Stomach smooth muscle (tissue), 2 donors: ENCODE results near the gene SLC22A7.

Experiments used
- H3K27ac ChIP-seq: one replicate; pipeline ENCODE4 v1.7.0; 2013; ENCODE audit warnings: mild to moderate bottlenecking, low read length, inconsistent platforms
- H3K27me3 ChIP-seq, 2 donors: one replicate each; pipeline ENCODE4 v1.7.0; 2013; ENCODE audit warnings: low read length in 2 of 2; ENCODE audit not compliant: insufficient read depth in 2 of 2, control insufficient read depth in 1 of 2
- H3K36me3 ChIP-seq, 2 donors: one replicate each; pipeline ENCODE4 v1.7.0; 2013; ENCODE audit warnings: low read length in 2 of 2; ENCODE audit not compliant: control insufficient read depth in 2 of 2, insufficient read depth in 2 of 2
- H3K4me1 ChIP-seq: one replicate; pipeline ENCODE4 v1.7.0; 2013; ENCODE audit warnings: low read length; ENCODE audit not compliant: control insufficient read depth, insufficient read depth
- H3K4me3 ChIP-seq, 2 donors: one replicate each; pipeline ENCODE4 v1.7.0; 2013; ENCODE audit warnings: low read length in 2 of 2
- H3K9ac ChIP-seq, 2 donors: one replicate each; pipeline ENCODE4 v1.7.0; 2013; ENCODE audit warnings: low read length in 2 of 2, mild to moderate bottlenecking in 1 of 2
- H3K9me3 ChIP-seq, 2 donors: one replicate each; pipeline ENCODE4 v1.7.0; 2013; ENCODE audit warnings: low read length in 2 of 2; ENCODE audit not compliant: control insufficient read depth in 2 of 2
- donor health status: healthy.
- donor health status: Pancreatic carcinoma.

SLC22A7 gene

DNA sequence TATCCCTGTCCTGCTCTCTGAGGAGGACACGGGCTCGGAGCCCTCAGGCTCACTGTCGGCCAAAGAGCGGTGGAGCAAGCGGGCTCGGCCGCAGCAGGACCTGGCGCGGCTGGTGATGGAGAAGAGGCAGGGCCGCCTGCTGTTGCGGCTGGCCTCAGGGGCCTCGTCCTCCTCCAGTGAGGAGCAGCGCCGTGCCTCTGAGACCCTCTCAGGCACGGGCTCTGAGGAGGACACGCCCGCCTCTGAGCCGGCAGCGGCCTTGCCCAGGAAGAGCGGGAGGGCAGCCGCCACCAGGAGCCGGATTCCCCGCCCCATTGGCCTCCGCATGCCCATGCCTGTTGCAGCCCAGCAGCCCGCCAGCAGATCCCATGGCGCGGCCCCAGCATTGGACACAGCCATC, 14.2 kb upstream of the SLC22A7 start:
- Histone ChIP-seq H3K36me3 (no peaks in the 10 kb centered on the region), H3K4me1 (no peaks in the 10 kb centered on the region), H3K9ac (no peak overlapping the region), H3K4me3 (no peak overlapping the region), H3K27ac (no peak overlapping the region), H3K27me3 (peaks cover 0 to 3% of the 10 kb centered on the region in 2 donors), H3K9me3 (no peaks in the 10 kb centered on the region)

DNA sequence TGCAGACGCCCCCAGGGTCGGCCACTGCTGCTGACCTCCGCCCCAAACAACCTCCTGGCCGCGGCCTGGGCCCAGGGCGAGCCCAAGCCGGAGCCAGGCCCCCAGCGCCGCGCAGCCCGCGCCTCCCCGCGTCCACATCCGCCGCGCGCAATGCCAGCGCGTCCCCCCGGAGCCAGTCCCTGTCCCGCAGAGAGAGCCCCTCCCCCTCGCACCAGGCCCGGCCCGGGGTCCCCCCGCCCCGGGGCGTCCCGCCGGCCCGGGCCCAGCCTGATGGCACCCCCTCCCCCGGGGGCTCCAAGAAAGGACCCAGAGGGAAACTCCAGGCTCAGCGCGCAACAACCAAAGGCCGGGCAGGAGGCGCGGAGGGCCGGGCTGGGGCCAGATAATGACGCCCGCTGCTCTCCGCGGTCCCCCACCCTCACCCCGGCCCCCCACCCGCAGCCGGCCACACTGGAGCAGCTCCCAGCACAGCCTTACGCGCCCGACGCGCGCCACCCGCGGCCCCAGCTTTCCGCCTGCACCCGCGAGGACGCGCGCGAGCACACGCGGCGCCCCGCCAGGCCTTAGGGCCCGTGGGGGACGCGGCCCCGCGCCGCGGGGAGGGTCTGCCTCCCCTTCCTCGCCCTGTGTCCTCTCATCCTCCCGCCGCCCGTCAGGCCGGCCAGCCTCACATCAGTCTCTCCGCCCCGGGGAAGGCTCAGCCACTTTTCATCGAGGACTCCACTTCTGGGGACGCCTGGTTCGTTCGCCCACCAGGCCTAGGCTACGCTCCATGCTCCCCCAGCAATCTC, 12.9 kb upstream of the SLC22A7 start:
- peaks cover 0 to 3% of the 10 kb centered on the region in 2 donors for H3K27me3 ChIP-seq
- H3K9me3 ChIP-seq: no peaks in the 10 kb centered on the region
- no peaks in the 10 kb centered on the region for H3K4me1 ChIP-seq
- H3K36me3 ChIP-seq: no peaks in the 10 kb centered on the region
- H3K9ac ChIP-seq: no peak overlapping the region
- no peak overlapping the region for H3K4me3 ChIP-seq
- H3K27ac ChIP-seq: no peak overlapping the region

DNA sequence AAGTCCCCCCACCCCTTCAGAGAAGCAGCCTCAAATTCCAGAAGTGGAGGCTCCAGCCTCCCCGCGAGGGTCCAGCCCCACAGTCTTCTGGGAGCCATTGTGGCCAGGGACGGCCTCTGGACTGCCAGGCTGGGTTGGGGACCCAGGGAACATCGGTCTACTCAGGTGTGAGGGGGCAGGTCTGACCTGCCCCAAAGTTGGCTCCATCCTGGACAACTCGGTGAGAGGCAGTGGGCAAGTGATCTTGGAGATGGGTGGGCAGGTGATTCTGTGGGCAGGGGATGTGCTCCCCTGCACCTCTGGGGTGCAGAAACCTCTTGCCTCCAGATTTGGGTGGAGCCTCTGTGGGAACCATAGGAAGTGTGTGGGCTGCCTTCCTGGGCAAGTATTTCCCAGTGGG, 12.2 kb upstream of the SLC22A7 start:
- H3K4me3 ChIP-seq: no peak overlapping the region
- H3K9me3 ChIP-seq: no peaks in the 10 kb centered on the region
- no peaks in the 10 kb centered on the region for H3K36me3 ChIP-seq
- peaks cover 0 to 3% of the 10 kb centered on the region in 2 donors for H3K27me3 ChIP-seq
- no peak overlapping the region for H3K9ac ChIP-seq
- H3K27ac ChIP-seq: no peak overlapping the region
- no peaks in the 10 kb centered on the region for H3K4me1 ChIP-seq

DNA sequence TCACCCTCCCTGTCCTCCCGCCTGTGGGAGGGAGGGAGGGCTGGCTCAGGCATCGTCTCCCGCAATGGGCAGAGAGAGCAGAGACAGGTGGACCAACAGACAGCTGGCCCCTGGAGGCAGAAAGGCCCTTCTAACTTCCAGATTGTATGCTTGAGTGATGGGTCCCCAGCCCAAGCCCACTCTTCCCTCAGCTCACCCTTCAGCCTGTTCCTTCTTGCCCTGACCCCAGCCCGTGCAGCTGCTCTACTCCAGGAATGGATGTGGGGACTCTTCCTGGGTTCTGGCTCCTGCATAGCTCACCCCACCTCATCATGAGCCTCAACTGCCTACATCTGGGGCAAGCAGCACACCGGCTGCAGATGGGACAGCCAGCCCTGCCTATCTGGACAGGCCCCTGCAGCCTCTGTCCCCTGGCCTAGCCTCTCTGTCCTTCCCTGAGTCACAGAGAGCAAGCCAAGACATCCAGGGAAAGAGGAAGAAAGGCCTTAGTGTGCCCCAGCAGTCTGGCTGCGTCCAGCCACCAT, 11.5 kb upstream of the SLC22A7 start:
- H3K4me1 ChIP-seq: no peaks in the 10 kb centered on the region
- no peaks in the 10 kb centered on the region for H3K9me3 ChIP-seq
- H3K27me3 ChIP-seq: peaks cover 0 to 3% of the 10 kb centered on the region in 2 donors
- H3K9ac ChIP-seq: no peak overlapping the region
- no peak overlapping the region for H3K27ac ChIP-seq
- no peaks in the 10 kb centered on the region for H3K36me3 ChIP-seq
- no peak overlapping the region for H3K4me3 ChIP-seq

DNA sequence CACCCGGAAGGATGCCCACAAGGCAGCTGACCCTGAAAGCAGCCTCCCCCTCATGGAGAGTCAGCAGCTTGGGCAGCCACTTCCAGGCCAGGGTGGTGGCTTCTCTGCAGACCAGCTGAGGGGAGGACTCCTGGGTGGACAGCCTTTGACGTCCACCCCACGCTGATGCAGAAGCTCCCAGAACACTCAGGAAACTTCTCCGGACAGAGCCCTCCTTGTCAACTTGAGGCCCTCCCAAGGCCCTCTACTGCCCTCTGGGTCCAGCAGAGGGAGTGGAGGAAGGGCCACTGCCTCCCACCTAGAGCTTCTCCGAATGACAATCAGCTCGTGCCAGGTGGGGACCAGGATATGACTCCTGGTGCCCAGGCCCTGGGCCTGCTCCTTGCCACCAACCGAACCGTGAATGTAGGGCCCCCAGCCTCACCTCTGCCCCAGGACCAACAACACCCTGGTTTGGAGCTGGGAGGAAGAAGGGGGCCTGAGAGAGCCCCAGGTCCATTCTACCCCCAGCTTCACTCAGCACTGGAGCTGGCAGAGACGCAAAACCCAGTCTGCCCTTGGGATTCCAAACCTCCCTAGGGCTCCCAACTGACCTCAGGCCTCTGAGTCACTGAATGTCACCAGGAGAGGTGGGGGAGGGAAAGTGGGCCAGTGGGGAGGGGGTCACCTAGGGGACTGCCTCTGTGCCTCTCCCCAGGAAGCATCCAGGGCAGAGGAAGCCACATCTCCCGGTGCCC, 10.9 kb upstream of the SLC22A7 start:
- H3K27ac ChIP-seq: no peak overlapping the region
- no peak overlapping the region for H3K9ac ChIP-seq
- H3K4me1 ChIP-seq: no peaks in the 10 kb centered on the region
- no peaks in the 10 kb centered on the region for H3K9me3 ChIP-seq
- H3K4me3 ChIP-seq: no peak overlapping the region
- no peaks in the 10 kb centered on the region for H3K36me3 ChIP-seq
- peaks cover 0 to 3% of the 10 kb centered on the region in 2 donors for H3K27me3 ChIP-seq

DNA sequence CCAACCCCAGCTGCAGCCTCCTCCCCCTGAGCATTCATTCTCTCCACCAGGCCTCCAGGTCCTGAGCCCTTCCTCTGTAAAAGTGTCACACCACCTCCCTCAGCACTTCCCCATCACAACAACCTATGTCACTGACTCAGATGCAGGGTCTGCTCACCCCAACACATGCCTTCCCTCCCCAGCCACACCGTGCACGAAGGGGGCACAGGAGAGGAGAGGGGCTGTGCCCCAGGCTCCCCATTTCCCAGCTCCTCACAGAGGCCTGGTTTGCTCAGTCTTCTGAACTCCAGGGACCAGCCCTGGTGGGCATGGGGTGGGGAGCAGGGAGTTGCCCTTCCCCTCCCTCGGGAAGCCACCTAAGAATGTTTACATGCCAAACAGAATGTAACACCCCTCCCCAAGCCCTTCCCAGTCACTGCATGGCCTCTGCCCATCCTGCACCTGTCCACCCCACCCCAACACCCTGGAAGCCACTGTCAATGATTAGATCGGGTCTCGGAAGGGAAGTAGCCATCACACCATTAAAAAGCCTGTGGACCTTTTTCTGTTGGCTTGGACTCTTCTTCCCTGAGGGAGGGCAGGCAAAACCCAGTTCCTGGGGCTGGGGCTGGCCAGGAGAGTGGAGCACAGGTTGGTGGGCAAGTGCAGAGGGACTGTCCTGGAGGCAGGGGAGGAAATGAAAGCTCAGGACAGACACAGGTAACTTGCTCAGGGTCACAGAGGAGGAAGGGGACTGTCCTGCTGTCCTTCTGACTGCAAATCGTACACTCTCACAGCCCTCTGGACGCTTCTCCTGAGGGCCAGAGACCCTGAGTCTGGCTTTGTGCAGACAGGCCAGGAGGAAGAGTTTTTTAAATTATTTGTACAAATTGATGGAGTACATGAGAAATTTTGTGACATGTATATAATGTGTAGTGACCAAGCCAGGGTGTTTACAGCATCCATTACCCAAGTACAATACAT, 10.1 kb upstream of the SLC22A7 start:
- Histone ChIP-seq H3K36me3 (no peaks in the 10 kb centered on the region), H3K9ac (no peak overlapping the region), H3K27me3 (peaks cover 0 to 3% of the 10 kb centered on the region in 2 donors), H3K4me3 (no peak overlapping the region), H3K27ac (no peak overlapping the region), H3K4me1 (no peaks in the 10 kb centered on the region), H3K9me3 (no peaks in the 10 kb centered on the region)

DNA sequence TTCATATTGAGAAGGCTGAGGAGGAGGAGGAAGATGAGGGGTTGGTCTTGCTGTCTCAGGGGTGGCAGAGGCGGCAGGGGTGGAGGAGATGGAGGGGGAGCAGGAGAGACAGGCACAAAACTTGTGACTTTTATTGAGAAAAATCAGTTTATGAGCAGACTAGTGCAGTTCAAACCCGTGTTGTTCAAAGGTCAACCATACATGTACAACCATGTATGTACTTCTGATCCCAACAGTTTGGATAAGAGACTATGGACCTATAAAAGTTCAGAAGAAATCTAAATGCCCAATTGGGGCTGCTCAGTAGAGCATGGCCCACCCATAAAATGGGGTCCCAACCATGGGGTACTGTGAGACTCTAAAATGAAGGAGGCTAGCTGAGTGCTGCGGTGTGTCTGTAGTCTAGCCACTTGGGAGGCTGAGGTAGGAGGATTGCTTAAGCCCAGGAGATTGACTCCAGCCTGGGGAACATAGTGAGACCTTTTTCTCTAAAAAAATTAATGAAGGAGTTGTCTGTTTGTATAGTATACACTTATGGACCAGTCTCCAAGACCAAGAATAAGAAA, 7.6 kb upstream of the SLC22A7 start:
- no peaks in the 10 kb centered on the region for H3K9me3 ChIP-seq
- H3K9ac ChIP-seq: no peak overlapping the region
- H3K27me3 ChIP-seq: peaks cover 0 to 3% of the 10 kb centered on the region in 2 donors
- H3K36me3 ChIP-seq: no peaks in the 10 kb centered on the region
- no peak overlapping the region for H3K4me3 ChIP-seq
- no peaks in the 10 kb centered on the region for H3K4me1 ChIP-seq
- no peak overlapping the region for H3K27ac ChIP-seq

DNA sequence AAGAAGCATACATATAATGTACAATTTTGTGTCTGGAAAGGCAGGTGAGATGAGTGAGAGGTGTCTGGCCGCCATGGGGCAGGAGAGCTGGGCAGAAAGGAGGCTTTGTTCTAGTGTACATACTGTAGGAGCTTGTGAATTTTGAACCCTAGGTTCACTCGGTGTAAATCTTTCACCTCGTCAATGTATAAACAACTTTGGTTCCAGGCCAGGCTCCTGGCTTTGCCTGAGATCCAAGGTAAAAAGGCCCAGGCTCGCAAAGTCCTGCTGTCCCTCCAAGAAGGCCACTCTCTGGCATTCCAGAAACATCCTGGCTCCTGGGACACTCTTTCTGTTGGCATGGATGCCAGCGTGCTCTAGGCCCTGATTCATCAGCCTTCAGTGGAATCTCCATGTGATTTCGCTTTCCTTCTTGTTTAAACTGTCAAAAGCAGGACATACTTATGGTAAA, 7.1 kb upstream of the SLC22A7 start:
- no peak overlapping the region for H3K27ac ChIP-seq
- H3K9me3 ChIP-seq: no peaks in the 10 kb centered on the region
- no peaks in the 10 kb centered on the region for H3K36me3 ChIP-seq
- H3K4me3 ChIP-seq: no peak overlapping the region
- H3K4me1 ChIP-seq: no peaks in the 10 kb centered on the region
- H3K27me3 ChIP-seq: peaks cover 0 to 3% of the 10 kb centered on the region in 2 donors
- no peak overlapping the region for H3K9ac ChIP-seq

DNA sequence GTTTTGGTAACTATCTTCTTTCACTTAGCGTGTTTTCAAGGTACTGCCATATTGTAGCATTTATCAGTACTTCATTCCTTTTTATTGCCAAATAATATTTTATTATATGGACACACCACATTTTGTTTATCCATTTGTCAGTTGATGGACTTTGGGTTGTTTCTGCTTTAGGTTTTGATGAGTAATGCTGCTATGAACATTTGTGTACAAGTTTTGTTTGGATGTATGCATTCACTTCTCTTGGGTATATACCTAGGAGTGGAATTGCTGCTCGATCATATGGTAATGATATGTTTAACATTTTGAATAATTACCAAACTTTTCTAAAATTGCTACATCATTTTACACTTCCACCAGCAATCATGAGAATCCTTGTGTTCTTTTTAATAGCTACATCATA, 6.4 kb upstream of the SLC22A7 start:
- Histone ChIP-seq H3K4me3 (no peak overlapping the region), H3K4me1 (no peaks in the 10 kb centered on the region), H3K27me3 (peaks cover 0 to under 1% of the 10 kb centered on the region in 2 donors), H3K27ac (no peak overlapping the region), H3K36me3 (no peaks in the 10 kb centered on the region), H3K9ac (no peak overlapping the region), H3K9me3 (no peaks in the 10 kb centered on the region)

DNA sequence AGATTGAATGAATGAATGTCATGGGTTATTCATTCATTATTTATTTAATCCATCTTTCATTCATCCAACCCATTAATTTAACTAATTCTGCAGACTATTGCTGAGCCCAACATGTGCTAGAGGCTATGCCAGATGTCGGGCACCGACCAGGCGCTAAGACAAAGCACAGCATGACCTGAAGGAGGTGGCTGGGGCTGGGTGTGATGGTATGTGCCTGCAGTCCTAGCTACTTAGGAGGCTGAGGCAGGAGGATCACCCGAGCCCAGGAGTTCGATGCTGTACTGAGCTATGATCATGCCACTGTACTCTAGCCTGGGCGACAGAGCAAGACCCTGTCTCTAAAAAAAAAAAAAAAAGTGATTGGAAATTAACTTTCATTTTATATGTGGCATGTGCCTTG, 5.7 kb upstream of the SLC22A7 start:
- Histone ChIP-seq H3K9me3 (no peaks in the 10 kb centered on the region), H3K9ac (no peak overlapping the region), H3K4me3 (no peak overlapping the region), H3K27me3 (peaks cover 0 to 2% of the 10 kb centered on the region in 2 donors), H3K36me3 (no peaks in the 10 kb centered on the region), H3K27ac (no peak overlapping the region), H3K4me1 (no peaks in the 10 kb centered on the region)
